GM12801 (cell line): ENCODE data around the gene GYPE.
"Not testable (repeated sequence)": the region's sequence is repeated elsewhere in the genome, so short reads cannot be mapped to it uniquely, and the experiment has no call there.

ENCODE experiments used
- TF ChIP-seq, protein P1 (sequence below): IDR thresholded peaks from one replicate; pipeline ENCODE4 v1.5.1; 2011; ENCODE audit warnings: control low read depth; ENCODE audit not compliant: insufficient read length; ENCODE audit errors: extremely low read depth

Gene GYPE

DNA sequence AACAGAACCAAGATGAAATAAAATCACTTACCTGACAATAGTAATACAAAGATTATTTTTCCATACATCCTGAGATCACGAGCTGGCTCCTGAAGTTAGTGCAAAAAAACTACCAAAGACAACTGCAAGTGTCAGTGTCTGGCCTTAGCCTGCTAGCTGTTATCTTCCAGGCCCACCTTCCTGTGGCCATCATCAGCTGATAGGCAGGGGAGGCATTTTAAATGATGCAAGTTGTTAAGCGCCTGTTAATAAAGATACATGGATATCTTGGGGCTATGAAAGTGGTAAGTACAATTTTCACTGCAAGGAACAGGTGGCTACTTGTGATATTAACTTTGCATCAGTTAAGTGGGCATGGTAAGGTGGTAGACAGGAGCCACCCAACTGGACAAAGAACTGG lies at the start of gene GYPE:
TSS of gene GYPE (minus strand) at position 120 of the 400 bp plus-strand sequence. CDS start at position 68, 52 bp downstream.
- TF ChIP-seq, protein P1, sequence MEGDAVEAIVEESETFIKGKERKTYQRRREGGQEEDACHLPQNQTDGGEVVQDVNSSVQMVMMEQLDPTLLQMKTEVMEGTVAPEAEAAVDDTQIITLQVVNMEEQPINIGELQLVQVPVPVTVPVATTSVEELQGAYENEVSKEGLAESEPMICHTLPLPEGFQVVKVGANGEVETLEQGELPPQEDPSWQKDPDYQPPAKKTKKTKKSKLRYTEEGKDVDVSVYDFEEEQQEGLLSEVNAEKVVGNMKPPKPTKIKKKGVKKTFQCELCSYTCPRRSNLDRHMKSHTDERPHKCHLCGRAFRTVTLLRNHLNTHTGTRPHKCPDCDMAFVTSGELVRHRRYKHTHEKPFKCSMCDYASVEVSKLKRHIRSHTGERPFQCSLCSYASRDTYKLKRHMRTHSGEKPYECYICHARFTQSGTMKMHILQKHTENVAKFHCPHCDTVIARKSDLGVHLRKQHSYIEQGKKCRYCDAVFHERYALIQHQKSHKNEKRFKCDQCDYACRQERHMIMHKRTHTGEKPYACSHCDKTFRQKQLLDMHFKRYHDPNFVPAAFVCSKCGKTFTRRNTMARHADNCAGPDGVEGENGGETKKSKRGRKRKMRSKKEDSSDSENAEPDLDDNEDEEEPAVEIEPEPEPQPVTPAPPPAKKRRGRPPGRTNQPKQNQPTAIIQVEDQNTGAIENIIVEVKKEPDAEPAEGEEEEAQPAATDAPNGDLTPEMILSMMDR: not testable (repeated sequence)

GRCh38 chr4:143939528-143939927 lies 34.2 kb upstream of the GYPE start:
- TF ChIP-seq, protein P1: no peak

DNA sequence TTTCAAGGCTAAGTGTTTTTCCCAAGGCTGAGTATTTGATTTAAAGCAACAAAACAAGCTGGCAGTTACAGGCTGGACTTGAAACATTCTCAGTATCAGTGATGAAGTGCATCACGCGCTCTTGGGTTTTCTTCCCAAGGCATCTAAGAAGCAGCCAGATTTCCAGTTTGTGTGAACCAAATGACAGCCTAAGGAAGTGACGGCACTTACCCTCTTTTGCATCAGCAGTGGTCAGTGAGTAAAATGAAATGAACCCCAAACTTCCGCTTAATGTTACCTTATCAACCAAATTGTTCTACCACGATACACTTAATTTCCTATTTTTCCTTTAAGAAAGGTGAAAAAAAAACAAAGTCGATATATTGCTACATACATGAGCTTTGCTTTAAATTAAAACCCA lies 15.8 kb upstream of the GYPE start:
- TF ChIP-seq, protein P1: no peak

DNA sequence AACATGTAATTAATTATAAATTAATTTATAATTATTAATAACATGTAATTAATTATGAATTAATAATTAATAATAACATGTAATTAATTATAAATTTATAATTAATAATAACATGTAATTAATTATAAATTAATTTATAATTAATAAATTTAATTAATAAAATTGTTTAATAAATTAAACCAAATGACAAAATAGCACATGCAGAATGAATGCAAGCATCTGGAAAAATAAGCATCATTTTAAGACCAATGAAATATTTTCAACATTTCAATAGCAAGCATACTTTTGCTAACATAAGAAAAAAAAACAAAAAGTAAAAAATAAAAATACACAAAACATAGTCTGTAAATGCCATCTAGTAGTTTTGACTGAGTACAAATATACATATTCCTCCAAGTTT lies 21.8 kb downstream of the GYPE start:
- TF ChIP-seq, protein P1: no peak

DNA sequence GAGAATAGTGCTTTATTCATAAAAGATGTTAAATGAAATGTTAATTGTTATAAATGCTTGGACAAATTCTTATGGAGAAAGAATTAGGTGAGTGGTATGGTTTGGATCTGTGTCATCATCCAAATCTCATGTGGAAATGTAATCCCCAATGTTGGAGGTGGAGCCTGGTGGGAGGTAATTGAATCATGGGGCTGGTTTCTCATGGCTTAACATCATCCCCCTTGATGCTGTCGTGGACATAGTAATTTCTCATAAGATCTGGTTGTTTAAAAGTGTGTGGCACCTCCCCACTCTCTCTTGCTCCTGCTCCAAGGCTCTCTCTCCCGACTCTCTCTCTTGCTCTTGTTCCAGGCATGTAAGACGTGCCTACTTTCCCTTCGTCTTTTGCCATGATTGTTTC lies 22.5 kb downstream of the GYPE start:
- TF ChIP-seq, protein P1: no peak

- TF ChIP-seq, protein P1: no peak
Observed at GRCh38 chr4:143858456-143858855, 46.9 kb downstream of the GYPE start.
